Motor neuron (in vitro differentiated cells): Measurements from ENCODE around the gene MAN1C1. TPM values are rescaled to one million over a fixed set of nuclear protein-coding genes. Genes with fewer than 3 reads are reported as not detected.

Experiments used
- ATAC-seq, 8 experiments: fragments of 200-7000 bp; cut with Tn5 transposase; replicated peaks in 6 of 8; 2 replicates each; pipeline ENCODE4 v1.8.0; 2021; ENCODE audit warnings: mild to moderate bottlenecking in 8 of 8, moderate library complexity in 8 of 8
- H3K27ac ChIP-seq, 2 donors: fragments of 250-450 bp; sonication (Bioruptor Pico); 2 replicates each; pipeline ENCODE4 v1.9.0; 2021; ENCODE audit warnings: antibody characterized with exemption in 2 of 2, mild to moderate bottlenecking in 2 of 2, moderate library complexity in 1 of 2
- H3K4me1 ChIP-seq, 2 donors: fragments of 250-450 bp; sonication (Bioruptor Pico); replicated peaks in 1 of 2; 2 replicates each; pipeline ENCODE4 v1.6.1; 2021; ENCODE audit warnings: antibody characterized with exemption in 2 of 2, mild to moderate bottlenecking in 2 of 2, moderate library complexity in 1 of 2
- H3K4me3 ChIP-seq, 5 donors: fragments of 250-450 bp; sonication (Bioruptor Pico); 2 replicates each; pipeline ENCODE4 v1.9.0; 2021; ENCODE audit warnings: antibody characterized with exemption in 5 of 5, mild to moderate bottlenecking in 5 of 5, moderate library complexity in 4 of 5
- WGBS, 10 experiments: fragments of 450-650 bp; shearing (Covaris generic); methylation state at CpG; one replicate each; pipeline ENCODE4 v1.0.0; 2022; 5-methylcytosine and 5-hydroxymethylcytosine counted together
- in situ Hi-C, 9 experiments: fragments of 400-800 bp; cut with MboI; loops; one replicate each; pipeline ENCODE4 v1.15.0; 2021; ENCODE audit warnings: low sequenced_read_pairs in 9 of 9, low pct_unique_long_range_greater_than_20kb in 2 of 9; ENCODE audit not compliant: unreplicated experiment in 9 of 9
- total RNA-seq, 8 experiments: library from RNA; unstranded; fragments of 300-600 nt; gene quantifications; 2 replicates each; pipeline versions ENCODE4 v1.2.3 to v1.2.4, GENCODE V29; 2022

Gene MAN1C1
- total RNA-seq, 8 experiments from 2014 or later: 1.2 to 67.4 (median 5.7) TPM

GRCh38 chr1:25747046-25747719, 130.6 kb downstream of the MAN1C1 start:
- H3K27ac ChIP-seq: no peak overlapping the region
- peak in 2 of 8 experiments; percentile 5 to 11 for ATAC-seq
- no peak overlapping the region for H3K4me3 ChIP-seq
- WGBS, 10 experiments: 0 to 100% (median 76%) methylated on average over 1 to 7 of the region's 12 CpGs; no CpG with 5 or more reads in 4 of the 10 experiments
- peaks cover 18 to 22% of the 10 kb centered on the region in 2 donors for H3K4me1 ChIP-seq
- in situ Hi-C loops: no loop called here

GRCh38 chr1:25748531-25749205, 132.1 kb downstream of the MAN1C1 start:
- in situ Hi-C loops: no loop called here
- Histone ChIP-seq H3K27ac (no peak overlapping the region), H3K4me3 (no peak overlapping the region), H3K4me1 (peaks cover 12 to 15% of the 10 kb centered on the region in 2 donors)
- ATAC-seq: peak in 1 of 8 experiments; percentile 40
- 75 to 100% (median 92%) methylated on average over 1 to 7 of the region's 8 CpGs; no CpG with 5 or more reads in 2 of the 10 experiments for WGBS, 10 experiments

GRCh38 chr1:25750923-25751605, 134.5 kb downstream of the MAN1C1 start:
- 44 to 91% (median 78%) methylated on average over 3 to 6 of the region's 6 CpGs for WGBS, 10 experiments
- in situ Hi-C loops: no loop called here
- Histone ChIP-seq H3K27ac (no peak overlapping the region), H3K4me3 (no peak overlapping the region), H3K4me1 (peaks cover 14 to 17% of the 10 kb centered on the region in 2 donors)
- ATAC-seq: no peak

DNA sequence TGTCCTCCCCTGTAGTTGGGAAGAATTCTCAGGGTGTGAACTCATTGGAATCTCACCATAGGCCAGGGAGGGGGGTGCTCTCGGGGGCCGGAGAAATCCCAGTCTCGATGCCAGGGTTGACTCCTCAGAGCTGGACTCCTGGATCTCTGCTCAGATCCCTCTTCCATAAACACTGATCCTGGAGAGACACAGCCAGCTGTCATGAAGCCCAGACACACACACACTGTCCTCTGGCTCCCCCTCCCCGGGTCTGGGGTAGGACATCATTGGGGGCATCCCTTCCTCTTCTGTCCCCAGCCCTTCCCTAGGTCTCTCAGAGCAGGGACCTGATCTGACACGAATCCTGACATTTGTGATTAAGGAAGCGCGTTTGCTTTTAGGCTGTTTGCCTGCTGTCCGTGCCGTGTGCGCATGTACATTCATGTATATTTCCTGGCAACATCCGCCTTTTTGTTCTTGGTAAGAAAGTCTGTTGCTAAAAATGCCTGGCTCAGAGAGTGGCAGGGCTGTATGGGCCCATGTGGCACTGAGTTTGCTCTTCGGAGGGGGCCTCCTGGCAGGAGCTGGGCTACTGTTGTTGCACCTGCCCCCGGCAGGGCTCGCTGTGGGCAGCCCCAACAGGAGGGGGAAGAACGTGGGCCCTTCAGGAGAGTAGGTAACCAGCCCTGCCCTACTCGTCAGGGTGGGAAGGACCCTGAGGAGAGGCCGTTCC, 138.0 kb downstream of the MAN1C1 start:
- peaks cover 4 to 9% of the 10 kb centered on the region in 2 donors for H3K4me1 ChIP-seq
- in situ Hi-C loops: no loop called here
- no peak overlapping the region for H3K4me3 ChIP-seq
- ATAC-seq: peak; percentile 41 to 80 (median 52)
- WGBS, 10 experiments: 0 to 84% (median 59%) methylated on average over 1 to 14 of the region's 17 CpGs; no CpG with 5 or more reads in 2 of the 10 experiments
- no peak overlapping the region for H3K27ac ChIP-seq

DNA sequence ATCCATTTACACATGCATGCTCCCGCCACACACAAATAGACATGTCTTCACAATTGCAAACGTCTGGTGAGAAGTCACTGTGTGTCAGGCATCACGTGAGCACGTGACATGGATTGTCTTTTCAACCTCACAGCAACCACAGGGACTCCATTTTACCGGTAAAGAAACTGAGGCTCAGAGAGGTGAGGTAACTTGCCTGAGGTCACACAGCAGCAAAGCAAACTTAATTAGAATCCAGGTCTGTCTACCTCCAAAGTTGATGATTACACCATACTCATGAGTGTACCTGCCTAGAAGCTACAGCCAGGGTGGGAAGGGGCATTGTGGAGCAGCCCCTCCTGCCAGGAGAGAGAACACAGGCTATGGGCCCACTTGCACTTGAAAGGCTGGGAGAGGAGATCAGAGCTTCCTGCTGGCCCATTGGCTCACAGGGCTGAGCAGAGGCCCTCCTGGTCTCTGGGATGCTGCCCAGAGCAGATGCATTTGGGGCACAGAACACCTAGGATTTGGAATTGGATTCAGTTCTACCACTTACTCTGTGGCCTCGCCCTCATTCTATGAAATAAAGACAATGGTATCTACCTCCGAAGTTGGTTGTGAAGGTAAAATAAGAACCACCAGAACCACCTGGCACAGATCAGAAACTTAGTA, 139.0 kb downstream of the MAN1C1 start:
- H3K4me3 ChIP-seq: no peak overlapping the region
- H3K27ac ChIP-seq: no peak overlapping the region
- no peak for ATAC-seq
- H3K4me1 ChIP-seq: peaks cover 4 to 13% of the 10 kb centered on the region in 2 donors
- WGBS, 10 experiments: 43 to 93% (median 80%) methylated on average over 1 to 7 of the region's 7 CpGs; no CpG with 5 or more reads in 5 of the 10 experiments
- in situ Hi-C loops: no loop called here

DNA sequence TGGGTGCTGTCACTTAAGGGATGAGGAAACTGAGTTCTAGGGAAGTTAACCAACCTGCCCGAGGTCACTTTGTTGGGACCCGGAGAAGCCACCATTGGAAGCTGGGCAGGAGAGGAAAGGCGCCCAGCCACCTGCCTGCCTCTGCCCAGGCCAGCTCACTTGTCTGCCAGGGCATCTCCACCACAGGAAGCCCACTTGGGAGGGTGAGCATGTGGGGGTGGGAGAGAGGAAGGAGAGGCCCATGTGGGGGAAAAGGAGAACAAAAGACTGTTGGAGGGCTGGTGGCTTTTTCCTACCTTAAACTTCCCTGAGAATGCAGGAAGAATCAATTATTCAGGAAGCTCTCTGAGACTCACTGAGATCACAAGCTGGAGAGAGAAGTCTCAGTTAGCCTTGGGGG, 139.6 kb downstream of the MAN1C1 start:
- Histone ChIP-seq H3K4me1 (peaks cover 4 to 13% of the 10 kb centered on the region in 2 donors), H3K4me3 (no peak overlapping the region), H3K27ac (no peak overlapping the region)
- in situ Hi-C loops: no loop called here
- ATAC-seq: no peak
- 72 to 100% (median 92%) methylated on average over 1 to 3 of the region's 3 CpGs; no CpG with 5 or more reads in 6 of the 10 experiments for WGBS, 10 experiments

GRCh38 chr1:25757151-25757845, 140.7 kb downstream of the MAN1C1 start:
- in situ Hi-C loops: no loop called here
- Histone ChIP-seq H3K27ac (no peak overlapping the region), H3K4me1 (peaks cover 4 to 13% of the 10 kb centered on the region in 2 donors), H3K4me3 (no peak overlapping the region)
- ATAC-seq: peak in 1 of 8 experiments; percentile 37
- 67 to 84% (median 76%) methylated on average over 1 to 10 of the region's 12 CpGs; no CpG with 5 or more reads in 4 of the 10 experiments for WGBS, 10 experiments

DNA sequence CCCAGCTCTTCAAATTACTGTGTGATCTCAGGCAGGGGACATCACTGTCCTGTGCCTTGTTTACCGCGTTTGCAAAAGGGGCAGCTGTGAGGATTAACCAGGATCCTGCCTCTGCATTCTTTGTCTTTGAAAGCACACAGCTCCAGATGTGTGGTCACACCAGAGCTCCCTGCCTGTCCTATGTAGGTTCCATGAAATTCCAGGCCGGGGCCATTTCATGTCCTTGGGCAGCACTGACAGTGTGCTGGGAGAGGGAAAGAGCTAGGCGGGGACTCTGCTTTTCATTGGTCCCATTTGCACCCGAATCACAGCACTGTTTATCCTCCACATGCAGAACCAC, 141.2 kb downstream of the MAN1C1 start:
- H3K27ac ChIP-seq: no peak overlapping the region
- peak in 1 of 8 experiments; percentile 12 for ATAC-seq
- in situ Hi-C loops: no loop called here
- H3K4me3 ChIP-seq: no peak overlapping the region
- H3K4me1 ChIP-seq: peaks cover 4 to 13% of the 10 kb centered on the region in 2 donors
- 0 to 100% (median 64%) methylated on average over 1 to 5 of the region's 5 CpGs; no CpG with 5 or more reads in 3 of the 10 experiments for WGBS, 10 experiments

DNA sequence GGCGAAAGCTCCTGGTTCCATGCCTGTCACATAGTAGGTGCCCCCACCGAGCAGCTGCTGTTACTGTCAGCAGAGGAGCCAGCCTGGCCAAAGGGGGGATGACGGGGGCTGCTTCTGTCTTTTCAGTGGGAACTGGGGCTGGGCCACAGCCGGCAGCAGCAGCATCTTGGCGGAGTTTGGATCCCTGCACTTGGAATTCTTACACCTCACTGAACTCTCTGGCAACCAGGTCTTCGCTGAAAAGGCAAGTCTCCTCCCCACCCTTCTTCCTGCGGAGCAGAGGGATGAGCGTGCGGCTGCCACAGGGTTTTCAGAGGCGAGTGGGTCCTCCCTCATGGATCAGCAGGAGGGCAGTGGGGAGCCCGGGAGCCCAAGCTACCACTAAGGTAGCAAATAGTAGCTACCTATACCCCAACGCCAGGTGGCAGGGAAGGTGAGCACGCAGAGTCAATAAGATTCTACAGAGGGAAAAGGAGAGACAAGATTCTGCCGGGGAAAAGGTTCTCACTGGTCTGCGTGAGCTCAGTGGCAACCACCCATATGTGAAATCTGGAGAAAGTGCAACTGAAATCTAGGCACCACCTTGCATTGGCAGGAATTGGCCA, 142.0 kb downstream of the MAN1C1 start:
- no peak for ATAC-seq
- Histone ChIP-seq H3K27ac (no peak overlapping the region), H3K4me1 (peaks cover 4 to 13% of the 10 kb centered on the region in 2 donors), H3K4me3 (no peak overlapping the region)
- 20 to 100% (median 80%) methylated on average over 1 to 14 of the region's 15 CpGs; no CpG with 5 or more reads in 1 of the 10 experiments for WGBS, 10 experiments
- in situ Hi-C loops: no loop called here

- Histone ChIP-seq H3K27ac (no peak overlapping the region), H3K4me1 (peaks cover 3 to 5% of the 10 kb centered on the region in 2 donors), H3K4me3 (no peak overlapping the region)
- in situ Hi-C loops: no loop called here
- 65 to 100% (median 81%) methylated on average over 4 to 11 of the region's 11 CpGs; no CpG with 5 or more reads in 4 of the 10 experiments for WGBS, 10 experiments
- no peak for ATAC-seq
These were observed 143.6 kb downstream of the MAN1C1 start for GRCh38 chr1:25760122-25760719.

DNA sequence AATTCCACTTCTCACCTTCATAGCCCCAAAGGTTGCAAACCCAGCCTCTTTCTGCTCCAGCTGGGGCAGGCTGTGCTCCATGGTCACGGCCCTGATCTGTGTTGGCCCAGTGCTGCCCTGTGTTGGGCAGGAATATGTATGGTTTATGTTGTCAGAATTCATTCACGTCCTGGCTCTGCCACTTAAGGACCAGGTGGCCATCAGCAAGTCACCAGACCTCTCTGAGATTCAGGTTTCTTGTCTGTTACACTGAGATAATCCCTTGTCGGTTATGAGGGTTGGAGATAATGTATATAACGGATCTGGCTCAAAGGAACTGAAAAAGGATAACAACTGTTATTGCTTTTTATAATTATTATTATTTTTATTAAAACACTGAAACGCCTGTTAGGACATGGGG, 144.3 kb downstream of the MAN1C1 start:
- 38 to 82% (median 64%) methylated on average over 1 to 5 of the region's 5 CpGs; no CpG with 5 or more reads in 3 of the 10 experiments for WGBS, 10 experiments
- peaks cover 8% of the 10 kb centered on the region in 2 donors for H3K4me1 ChIP-seq
- H3K27ac ChIP-seq: no peak overlapping the region
- H3K4me3 ChIP-seq: no peak overlapping the region
- no peak for ATAC-seq
- in situ Hi-C loops: no loop called here
